HepG2 (cell line): ENCODE data around the gene EIF2S2. TPM values are rescaled to one million over a fixed set of nuclear protein-coding genes. Genes with fewer than 3 reads are reported as not detected.
A peak's percentile ranks its signal among the peaks of the same experiment; 100 is the strongest.

Experiments used
- CBX2 ChIP-seq, 2 experiments: fragments of 200-600 bp in 1 of 2; sonication (generic); formaldehyde crosslinking in 1 of 2; IDR thresholded peaks; 2 replicates each; pipeline versions ENCODE4 v1.7.0 to v1.8.1; 2018 to 2022; ENCODE audit warnings: low read depth in 2 of 2, low read length in 1 of 2, mild to moderate bottlenecking in 1 of 2, missing genetic modification reagents in 1 of 2
- CSRNP2 ChIP-seq: sonication (generic); formaldehyde crosslinking; conservative IDR thresholded peaks from 2 replicates; pipeline ENCODE4 v1.8.0; 2022; ENCODE audit warnings: low read depth, missing genetic modification reagents
- ESRRA ChIP-seq: sonication (generic); formaldehyde crosslinking; IDR thresholded peaks from 2 replicates; pipeline ENCODE4 v1.5.1; 2020; ENCODE audit warnings: mild to moderate bottlenecking, low read depth, missing genetic modification reagents
- KLF15 ChIP-seq: sonication (generic); formaldehyde crosslinking; IDR thresholded peaks from 2 replicates; pipeline ENCODE4 v1.8.1; 2023; ENCODE audit warnings: borderline replicate concordance, mild to moderate bottlenecking, inconsistent platforms, missing genetic modification reagents, mixed read lengths
- MIXL1 ChIP-seq: IDR thresholded peaks from 2 replicates; pipeline ENCODE4 v1.6.1; 2016
- NFIB ChIP-seq: sonication (generic); formaldehyde crosslinking; IDR thresholded peaks from 2 replicates; pipeline ENCODE4 v1.9.0; 2021; ENCODE audit warnings: missing genetic modification reagents, mild to moderate bottlenecking, borderline replicate concordance
- NR2F2 ChIP-seq: IDR thresholded peaks from 2 replicates; pipeline ENCODE4 v1.6.1; 2012; ENCODE audit warnings: low read depth, inconsistent platforms, borderline replicate concordance
- REL ChIP-seq: sonication (generic); formaldehyde crosslinking; conservative IDR thresholded peaks from 2 replicates; pipeline ENCODE4 v1.8.0; 2022; ENCODE audit warnings: mild to moderate bottlenecking, missing genetic modification reagents, moderate library complexity
- STAT6 ChIP-seq: sonication (generic); formaldehyde crosslinking; IDR thresholded peaks from 2 replicates; pipeline ENCODE4 v1.4.0; 2020; ENCODE audit warnings: missing genetic modification reagents, mild to moderate bottlenecking, borderline replicate concordance
- TIGD3 ChIP-seq: sonication (generic); formaldehyde crosslinking; IDR thresholded peaks from 2 replicates; pipeline ENCODE4 v1.5.1; 2020; ENCODE audit warnings: mild to moderate bottlenecking, missing genetic modification reagents, borderline replicate concordance
- ZBTB1 ChIP-seq: sonication (generic); formaldehyde crosslinking; IDR thresholded peaks from 2 replicates; pipeline ENCODE4 v1.4.0; 2020; ENCODE audit warnings: missing genetic modification reagents, borderline replicate concordance
- ZNF180 ChIP-seq: sonication (generic); formaldehyde crosslinking; IDR thresholded peaks from 2 replicates; pipeline ENCODE4 v1.4.0; 2020; ENCODE audit warnings: low read depth, missing genetic modification reagents, borderline replicate concordance
- ZNF251 ChIP-seq: sonication (generic); formaldehyde crosslinking; IDR thresholded peaks from 2 replicates; pipeline ENCODE4 v1.9.0; 2021; ENCODE audit warnings: mild to moderate bottlenecking, missing genetic modification reagents
- ZNF337 ChIP-seq: sonication (generic); formaldehyde crosslinking; IDR thresholded peaks from 2 replicates; pipeline ENCODE4 v1.5.1; 2020; ENCODE audit warnings: missing genetic modification reagents, low read depth, mild to moderate bottlenecking, borderline replicate concordance
- ZNF451 ChIP-seq: sonication (generic); formaldehyde crosslinking; IDR thresholded peaks from 2 replicates; pipeline ENCODE4 v1.5.0; 2020; ENCODE audit warnings: mild to moderate bottlenecking, missing genetic modification reagents
- ZNF724P ChIP-seq: sonication (generic); formaldehyde crosslinking; IDR thresholded peaks from 2 replicates; pipeline ENCODE4 v1.8.0; 2022; ENCODE audit warnings: missing genetic modification reagents, borderline replicate concordance
- ZZZ3 ChIP-seq: sonication (generic); formaldehyde crosslinking; IDR thresholded peaks from 2 replicates; pipeline ENCODE4 v1.4.0; 2020; ENCODE audit warnings: missing genetic modification reagents, mild to moderate bottlenecking, borderline replicate concordance
- polyA plus RNA-seq, 8 experiments: library from polyadenylated mRNA; depleted of rRNA in 3 of 8; stranded (reverse) in 7 of 8; unstranded in 1 of 8; fragments of >200 nt; fragmentation: Illumina TruSeq in 4 of 8; extraction: Trizol in 4 of 8; gene quantifications; 2 replicates each; pipeline versions ENCODE4 v1.2.1 to v1.2.3, GENCODE V29; 2011 to 2016; ENCODE audit warnings: low read depth in 4 of 8, missing spikeins in 1 of 8, mixed read lengths in 1 of 8; ENCODE audit not compliant: insufficient read depth in 1 of 8
- total RNA-seq, 5 experiments: library from RNA; depleted of rRNA; stranded (reverse); fragments of >200 nt; fragmentation: Illumina TruSeq; extraction: Trizol; gene quantifications; 2 replicates each; pipeline ENCODE4 v1.2.3, GENCODE V29; 2016; ENCODE audit warnings: low read depth in 1 of 5
- TF ChIP-seq, protein P1 (sequence below): sonication (generic); formaldehyde crosslinking; IDR thresholded peaks from 2 replicates; pipeline ENCODE4 v1.5.0; 2020; ENCODE audit warnings: mild to moderate bottlenecking, missing genetic modification reagents
- TF ChIP-seq, protein P2 (sequence below): IDR thresholded peaks from 2 replicates; pipeline ENCODE4 v1.6.1; 2016; ENCODE audit warnings: missing biosample characterization, missing genetic modification reagents, low read depth

The EIF2S2 gene
- total and polyA plus RNA-seq, 2 of the 13 experiments (the other 11 are each of a cell fraction or from before 2014, with no cell fraction given): 126 to 213 TPM

DNA sequence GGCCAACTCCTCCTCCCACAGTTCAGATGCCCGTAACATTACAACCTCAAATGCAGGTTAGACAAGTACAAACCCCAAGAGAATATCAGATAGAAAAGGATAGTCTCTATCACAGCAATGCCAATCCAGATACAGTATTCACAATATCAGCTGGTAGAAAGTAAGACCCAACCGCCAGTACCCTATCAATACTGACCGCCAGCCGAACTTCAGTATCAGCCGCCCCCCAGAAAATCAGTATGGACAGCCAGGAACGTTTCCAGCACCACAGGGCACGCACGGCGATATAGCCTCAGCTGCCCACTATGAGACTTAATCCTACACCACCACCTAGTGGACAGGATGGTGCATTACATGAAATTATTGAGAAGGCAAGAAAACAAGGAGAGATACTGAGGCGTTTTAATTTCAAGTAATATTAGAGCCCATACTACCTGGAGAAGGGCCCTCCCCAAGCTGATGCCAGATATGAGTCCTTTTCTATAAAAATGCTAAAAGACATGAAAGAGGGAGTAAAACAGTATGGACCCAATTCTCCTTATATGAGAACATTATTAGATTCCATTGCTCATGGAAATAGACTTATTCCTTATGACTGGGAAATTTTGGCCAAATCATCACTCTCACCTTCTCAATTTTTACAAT, 17.6 kb upstream of the EIF2S2 start (continued):
- no peak for TF ChIP-seq STAT6 (CRISPR knock-in tag)
- TF ChIP-seq, protein P1, sequence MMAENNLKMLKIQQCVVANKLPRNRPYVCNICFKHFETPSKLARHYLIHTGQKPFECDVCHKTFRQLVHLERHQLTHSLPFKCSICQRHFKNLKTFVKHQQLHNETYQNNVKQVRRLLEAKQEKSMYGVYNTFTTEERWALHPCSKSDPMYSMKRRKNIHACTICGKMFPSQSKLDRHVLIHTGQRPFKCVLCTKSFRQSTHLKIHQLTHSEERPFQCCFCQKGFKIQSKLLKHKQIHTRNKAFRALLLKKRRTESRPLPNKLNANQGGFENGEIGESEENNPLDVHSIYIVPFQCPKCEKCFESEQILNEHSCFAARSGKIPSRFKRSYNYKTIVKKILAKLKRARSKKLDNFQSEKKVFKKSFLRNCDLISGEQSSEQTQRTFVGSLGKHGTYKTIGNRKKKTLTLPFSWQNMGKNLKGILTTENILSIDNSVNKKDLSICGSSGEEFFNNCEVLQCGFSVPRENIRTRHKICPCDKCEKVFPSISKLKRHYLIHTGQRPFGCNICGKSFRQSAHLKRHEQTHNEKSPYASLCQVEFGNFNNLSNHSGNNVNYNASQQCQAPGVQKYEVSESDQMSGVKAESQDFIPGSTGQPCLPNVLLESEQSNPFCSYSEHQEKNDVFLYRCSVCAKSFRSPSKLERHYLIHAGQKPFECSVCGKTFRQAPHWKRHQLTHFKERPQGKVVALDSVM (CRISPR knock-in tag): no peak
- no peak for TF ChIP-seq ZNF180 (CRISPR knock-in tag)
- TF ChIP-seq, protein P2, sequence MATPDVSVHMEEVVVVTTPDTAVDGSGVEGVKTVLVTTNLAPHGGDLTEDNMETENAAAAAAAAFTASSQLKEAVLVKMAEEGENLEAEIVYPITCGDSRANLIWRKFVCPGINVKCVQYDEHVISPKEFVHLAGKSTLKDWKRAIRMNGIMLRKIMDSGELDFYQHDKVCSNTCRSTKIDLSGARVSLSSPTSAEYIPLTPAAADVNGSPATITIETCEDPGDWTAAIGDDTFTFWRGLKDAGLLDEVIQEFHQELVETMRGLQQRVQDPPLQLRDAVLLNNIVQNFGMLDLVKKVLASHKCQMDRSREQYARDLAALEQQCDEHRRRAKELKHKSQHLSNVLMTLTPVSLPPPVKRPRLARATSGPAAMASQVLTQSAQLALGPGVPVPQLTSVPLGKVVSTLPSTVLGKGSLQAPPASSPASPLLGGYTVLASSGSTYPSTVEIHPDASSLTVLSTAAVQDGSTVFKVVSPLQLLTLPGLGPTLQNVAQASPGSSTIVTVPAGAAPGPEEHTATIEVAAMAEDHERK: no peak
- TF ChIP-seq ZBTB1 (CRISPR knock-in tag): no peak
- TF ChIP-seq ZNF337 (CRISPR knock-in tag): no peak
- no peak for TF ChIP-seq ZNF451
- TF ChIP-seq NR2F2: no peak; the same call in 1 of the 2 replicates
- no peak for TF ChIP-seq CSRNP2
- no peak for TF ChIP-seq REL (CRISPR knock-in tag)
- TF ChIP-seq TIGD3: 0 out of 2 replicates have a peak, but pooled peaks have one; percentile 72
- TF ChIP-seq KLF15: no peak
- 0 out of 2 replicates have a peak, but pooled peaks have one; percentile 24 for TF ChIP-seq ESRRA
- no peak for TF ChIP-seq ZNF251 (CRISPR knock-in tag)
- TF ChIP-seq ZNF724P (CRISPR knock-in tag): no peak
- TF ChIP-seq NFIB (CRISPR knock-in tag): no peak
- TF ChIP-seq ZZZ3 (CRISPR knock-in tag): no peak
- TF ChIP-seq MIXL1: peak; percentile 82; the same call in 1 of the 2 replicates
- no peak for TF ChIP-seq CBX2 (IDR thresholded peaks at IDR 0.05; ENCODE audit: low read depth, low read length)
- TF ChIP-seq CBX2 (CRISPR knock-in tag; IDR thresholded peaks at IDR 0.05; ENCODE audit: low read depth): no peak
